Smooth muscle cell of bladder (primary cell): ENCODE data around the gene TSHZ2. TPM values are rescaled to one million over a fixed set of nuclear protein-coding genes. Genes with fewer than 3 reads are reported as not detected.

Experiments used
- total RNA-seq: library from RNA; depleted of rRNA; stranded (reverse); fragments of >200 nt; gene quantifications from 2 replicates; pipeline ENCODE4 v1.2.3, GENCODE V29; 2014

TSHZ2 gene
- 0.43 and 1.8 TPM in 2 replicates for total RNA-seq

GRCh38 chr20:52972190-52972937 is at the start of gene TSHZ2:
TSHZ2 (plus strand) TSS chr20:52972358; CDS start chr20:52973294, 936 bp downstream.

